HepG2 (cell line): ENCODE results near the gene CRMP1. TPM values are rescaled to one million over a fixed set of nuclear protein-coding genes. Genes with fewer than 3 reads are reported as not detected.

ENCODE experiments used
- ATAC-seq: fragments of 200-7000 bp; cut with Tn5 transposase; 3 replicates; pipeline ENCODE4 v1.9.1; 2020; ENCODE audit warnings: mild to moderate bottlenecking, moderate library complexity
- BruUV-seq: library from RNA; stranded (reverse); fragments of 400-500 nt; replicated peaks from 2 replicates; lab custom pipeline; 2021; lab: Mats Ljungman, UMichigan
- CTCF ChIA-PET: fragments of 300-600 bp; formaldehyde crosslinking; extraction: SDS; loops from one replicate; lab custom pipeline; 2021; ENCODE audit warnings: low total read pairs, inconsistent platforms, low intra/inter-chr PET ratio; lab: Yijun Ruan, JAX
- POLR2A ChIA-PET: fragments of 350-600 bp; sonication (Branson Sonifier 250); formaldehyde crosslinking; loops from one replicate; lab custom pipeline; 2020; ENCODE audit warnings: antibody characterized with exemption, inconsistent platforms; lab: Yijun Ruan, JAX
- DNase-seq: peaks from one replicate; pipeline ENCODE4 v3.0.0-alpha.2; 2015; ENCODE audit warnings: low spot score
- FAIRE-seq: peaks from 3 replicates; lab custom pipeline; 2011; peaks lifted over from hg19 to GRCh38; lab: Jason Lieb, UNC
- H2AFZ ChIP-seq: one replicate; pipeline ENCODE4 v1.6.1; 2011; ENCODE audit warnings: low read length, inconsistent platforms
- H3K27ac ChIP-seq: fragments of 300-600 bp; 3 replicates; pipeline ENCODE4 v1.8.0; 2011; ENCODE audit warnings: mixed run types, mild to moderate bottlenecking, mixed read lengths, low read length, inconsistent platforms; ENCODE audit not compliant: insufficient read depth; ENCODE audit errors: extremely low read length
- H3K27me3 ChIP-seq, 2 experiments: fragments of 200-600 bp in 1 of 2; 2 replicates in 1 of 2; 3 replicates in 1 of 2; pipeline versions ENCODE4 v1.6.0 to v1.8.0; 2011; ENCODE audit warnings: low read length in 2 of 2, mild to moderate bottlenecking in 2 of 2, moderate library complexity in 2 of 2, inconsistent platforms in 1 of 2; ENCODE audit not compliant: insufficient read depth in 2 of 2, control insufficient read depth in 1 of 2
- H3K36me3 ChIP-seq, 2 experiments: fragments of 200-600 bp in 1 of 2; replicated peaks in 1 of 2; 2 replicates in 1 of 2; 3 replicates in 1 of 2; pipeline versions ENCODE4 v1.5.1 to v1.8.0; 2011; ENCODE audit warnings: low read length in 2 of 2, inconsistent platforms in 1 of 2; ENCODE audit not compliant: insufficient read depth in 2 of 2, control insufficient read depth in 1 of 2
- H3K4me1 ChIP-seq: 2 replicates; pipeline ENCODE4 v1.5.1; 2012; ENCODE audit warnings: low read length, inconsistent platforms; ENCODE audit not compliant: insufficient read depth
- H3K4me2 ChIP-seq: 2 replicates; pipeline ENCODE4 v1.6.0; 2011; ENCODE audit warnings: low read depth, low read length, inconsistent platforms
- H3K4me3 ChIP-seq, 3 experiments: fragments of 200-600 bp in 1 of 3; sonication (generic), shearing (Covaris generic) in 1 of 3; replicated peaks in 1 of 3; 2 replicates each; pipeline ENCODE4 v1.5.1; 2011 to 2016; ENCODE audit warnings: low read length in 3 of 3, inconsistent platforms in 2 of 3, low read depth in 2 of 3, mild to moderate bottlenecking in 2 of 3, control low read depth in 1 of 3, mixed read lengths in 1 of 3; ENCODE audit not compliant: insufficient read depth in 1 of 3
- H3K79me2 ChIP-seq: one replicate; pipeline ENCODE4 v1.6.1; 2011; ENCODE audit warnings: low read length, inconsistent platforms; ENCODE audit not compliant: insufficient read depth
- H3K9ac ChIP-seq: 2 replicates; pipeline ENCODE4 v1.6.0; 2011; ENCODE audit warnings: mild to moderate bottlenecking, low read depth, low read length, inconsistent platforms; ENCODE audit not compliant: insufficient read depth
- H3K9me3 ChIP-seq: 2 replicates; pipeline ENCODE4 v1.5.1; 2012; ENCODE audit warnings: mild to moderate bottlenecking, low read length
- H4K20me1 ChIP-seq: 2 replicates; pipeline ENCODE4 v1.6.0; 2011; ENCODE audit warnings: inconsistent platforms, mild to moderate bottlenecking, low read length, moderate library complexity; ENCODE audit not compliant: insufficient read depth
- BATF2 ChIP-seq: sonication (generic); formaldehyde crosslinking; IDR thresholded peaks from 2 replicates; pipeline ENCODE4 v1.8.0; 2022; ENCODE audit warnings: mild to moderate bottlenecking, missing genetic modification reagents, moderate library complexity
- HES4 ChIP-seq: sonication (generic); formaldehyde crosslinking; IDR thresholded peaks from 2 replicates; pipeline ENCODE4 v1.9.0; 2021; ENCODE audit warnings: mild to moderate bottlenecking, missing genetic modification reagents, borderline replicate concordance
- MED8 ChIP-seq: sonication (generic); formaldehyde crosslinking; IDR thresholded peaks from 2 replicates; pipeline ENCODE4 v1.8.1; 2023; ENCODE audit warnings: mild to moderate bottlenecking, missing genetic modification reagents; ENCODE audit not compliant: insufficient replicate concordance
- MLLT10 ChIP-seq: sonication (generic); formaldehyde crosslinking; IDR thresholded peaks from 2 replicates; pipeline ENCODE4 v1.4.0; 2020; ENCODE audit warnings: missing genetic modification reagents
- MLXIP ChIP-seq: sonication (generic); formaldehyde crosslinking; IDR thresholded peaks from 2 replicates; pipeline ENCODE4 v1.9.0; 2021; ENCODE audit warnings: missing genetic modification reagents, borderline replicate concordance
- NFAT5 ChIP-seq: sonication (generic); formaldehyde crosslinking; IDR thresholded peaks from 2 replicates; pipeline ENCODE4 v1.4.0; 2020; ENCODE audit warnings: missing genetic modification reagents
- PCBP2 ChIP-seq: fragments of 200-400 bp; formaldehyde crosslinking; optimal IDR thresholded peaks from 2 replicates; pipeline ENCODE3; 2018; ENCODE audit warnings: low read length, low read depth; ENCODE audit not compliant: poor library complexity, severe bottlenecking
- RBFOX2 ChIP-seq: fragments of 200-400 bp; formaldehyde crosslinking; IDR thresholded peaks from 2 replicates; pipeline ENCODE4 v1.6.1; 2017; ENCODE audit warnings: low read depth, mild to moderate bottlenecking, low read length
- ZBTB26 ChIP-seq: IDR thresholded peaks from 2 replicates; pipeline ENCODE4 v1.6.1; 2016; ENCODE audit warnings: missing compliant biosample characterization, missing genetic modification reagents, borderline replicate concordance
- ZBTB43 ChIP-seq: sonication (generic); formaldehyde crosslinking; conservative IDR thresholded peaks from 2 replicates; pipeline ENCODE4 v1.4.0; 2020; ENCODE audit warnings: missing genetic modification reagents
- ZMYM3 ChIP-seq: sonication (generic); formaldehyde crosslinking; IDR thresholded peaks from 2 replicates; pipeline ENCODE4 v1.5.1; 2020; ENCODE audit warnings: mild to moderate bottlenecking, missing genetic modification reagents
- ZNF749 ChIP-seq: sonication (generic); formaldehyde crosslinking; IDR thresholded peaks from 2 replicates; pipeline ENCODE4 v1.8.0; 2022; ENCODE audit warnings: mild to moderate bottlenecking, missing genetic modification reagents, moderate library complexity, borderline replicate concordance
- ZNF761 ChIP-seq: sonication (generic); formaldehyde crosslinking; conservative IDR thresholded peaks from 2 replicates; pipeline ENCODE4 v1.4.0; 2020; ENCODE audit warnings: mild to moderate bottlenecking, missing genetic modification reagents
- WGBS: methylation state at CpG from one replicate; pipeline ENCODE4 v1.1.6; 2017; ENCODE audit warnings: low lambda C conversion rate; 5-methylcytosine and 5-hydroxymethylcytosine counted together
- in situ Hi-C: cut with HindIII; loops from 2 replicates; pipeline ENCODE4 v1.10.0; 2017; ENCODE audit warnings: low pct_unique_long_range_greater_than_20kb; ENCODE audit not compliant: extremely low pct_ligation_motif_present
- intact Hi-C: fragments of 100-400 bp; cut with micrococcal nuclease; formaldehyde crosslinking; loops from one replicate; pipeline ENCODE4 v1.10.0; 2022; ENCODE audit not compliant: unreplicated experiment
- polyA plus RNA-seq, 8 experiments: library from polyadenylated mRNA; depleted of rRNA in 3 of 8; stranded (reverse) in 7 of 8; unstranded in 1 of 8; fragments of >200 nt; fragmentation: Illumina TruSeq in 4 of 8; extraction: Trizol in 4 of 8; gene quantifications; 2 replicates each; pipeline versions ENCODE4 v1.2.1 to v1.2.3, GENCODE V29; 2011 to 2016; ENCODE audit warnings: low read depth in 4 of 8, missing spikeins in 1 of 8, mixed read lengths in 1 of 8; ENCODE audit not compliant: insufficient read depth in 1 of 8
- total RNA-seq, 5 experiments: library from RNA; depleted of rRNA; stranded (reverse); fragments of >200 nt; fragmentation: Illumina TruSeq; extraction: Trizol; gene quantifications; 2 replicates each; pipeline ENCODE4 v1.2.3, GENCODE V29; 2016; ENCODE audit warnings: low read depth in 1 of 5

Gene CRMP1
- total and polyA plus RNA-seq, 2 of the 13 experiments (the other 11 are each of a cell fraction or from before 2014, with no cell fraction given): not detected

- in situ Hi-C loops: no loop called here
- no peaks in the 10 kb centered on the region for H3K9me3 ChIP-seq
- no peak overlapping the region for H3K4me2 ChIP-seq
- intact Hi-C loops: no loop called here
- H3K27ac ChIP-seq: no peak overlapping the region
- peaks cover 4 to 37% of the 10 kb centered on the region in 2 experiments; a peak in 4 of 5 replicates for H3K27me3 ChIP-seq
- no TSS peak for BruUV-seq
- CTCF ChIA-PET: no interaction called here
- H4K20me1 ChIP-seq: no peaks in the 10 kb centered on the region
- no peak for FAIRE-seq
- POLR2A ChIA-PET: no interaction called here
- H3K4me1 ChIP-seq: no peaks in the 10 kb centered on the region
- WGBS: 4% methylated on average over 3 of the region's 4 CpGs
- no peak overlapping the region for H3K4me3 ChIP-seq
- ATAC-seq: no peak
- no peaks in the 10 kb centered on the region for H3K79me2 ChIP-seq
- no peak for DNase-seq
- H2AFZ ChIP-seq: no peak overlapping the region
- H3K9ac ChIP-seq: no peak overlapping the region
- no peaks in the 10 kb centered on the region for H3K36me3 ChIP-seq
- no peak for TF ChIP-seq MLXIP (CRISPR knock-in tag)
- no peak for TF ChIP-seq MLLT10 (CRISPR knock-in tag)
- TF ChIP-seq RBFOX2: no peak
- no peak for TF ChIP-seq HES4 (CRISPR knock-in tag)
- TF ChIP-seq ZMYM3 (CRISPR knock-in tag): no peak
- TF ChIP-seq ZNF749 (CRISPR knock-in tag): no peak
- no peak for TF ChIP-seq ZNF761
- no peak for TF ChIP-seq MED8
- TF ChIP-seq NFAT5 (CRISPR knock-in tag): no peak
- no peak for TF ChIP-seq ZBTB43 (CRISPR knock-in tag)
- no peak for TF ChIP-seq ZBTB26 (CRISPR knock-in tag)
- no peak for TF ChIP-seq PCBP2
- no peak for TF ChIP-seq BATF2
Measured at GRCh38 chr4:5933116-5933515, 40.2 kb upstream of the CRMP1 start.
